Measurements from ENCODE around the gene APOD.
"Not testable (repeated sequence)": the region's sequence is repeated elsewhere in the genome, so short reads cannot be mapped to it uniquely, and the experiment has no call there.

The APOD gene

DNA sequence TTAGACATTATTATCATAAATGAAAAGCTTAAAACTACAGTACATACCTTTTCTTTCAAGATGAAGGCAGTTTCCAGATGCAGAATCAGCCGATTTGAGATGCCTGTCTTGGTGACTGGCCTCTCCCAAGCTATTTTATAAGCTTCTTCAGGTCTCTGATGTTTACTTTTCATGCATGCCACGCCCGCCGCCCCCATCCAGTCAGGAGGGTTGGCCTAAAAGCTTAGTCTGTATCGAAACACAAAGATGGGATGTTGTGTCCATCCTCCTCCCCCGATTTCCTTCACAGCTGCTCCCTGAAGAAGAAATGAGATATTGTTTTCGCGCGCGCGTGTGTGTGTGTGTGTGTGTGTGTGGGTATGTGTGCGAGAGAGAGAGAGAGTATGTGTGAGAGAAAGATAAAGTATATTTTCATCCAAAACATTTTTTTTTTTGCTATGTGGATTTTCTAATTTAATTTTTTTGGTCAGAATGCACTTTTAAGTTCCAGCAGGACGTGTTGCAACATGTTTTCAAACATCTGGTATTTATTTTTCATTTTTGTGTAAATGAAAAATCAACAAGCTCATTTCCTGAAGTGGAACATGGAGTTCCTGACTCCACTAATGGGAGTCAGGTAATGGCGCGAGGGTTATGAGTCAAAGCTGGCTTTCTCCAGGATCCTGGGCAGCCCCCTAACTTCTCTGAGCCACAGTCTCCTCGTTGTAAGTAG, at the start of gene APOD:
Gene APOD (minus strand): TSS at position 110 of the 712 bp plus-strand sequence. CDS start 4,479 bp downstream, outside the sequence.
- DNase-seq, result no peak

DNA sequence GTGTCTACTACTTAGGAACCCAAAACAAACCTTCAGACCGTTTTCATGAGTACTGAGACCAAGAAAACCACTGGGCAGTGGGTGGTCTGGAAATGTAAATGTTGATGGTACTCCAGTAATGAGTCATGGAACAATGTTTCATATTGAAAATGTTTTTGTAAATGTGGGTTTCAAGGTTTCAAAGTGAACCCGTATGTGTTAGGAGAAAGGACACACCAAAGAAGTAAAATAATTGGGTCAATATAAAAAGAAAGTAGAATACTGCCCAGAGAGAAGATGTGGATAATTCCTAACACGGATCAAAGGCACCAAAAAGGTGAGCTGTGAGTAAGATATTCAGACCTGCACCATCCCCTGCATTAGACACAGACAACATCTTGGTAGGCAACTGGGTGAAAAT, 49.6 kb upstream of the APOD start:
- DNase-seq, result not testable (repeated sequence)

- DNase-seq, result not testable (repeated sequence)
These were observed 48.9 kb upstream of the APOD start for GRCh38 chr3:195632501-195633185.

- DNase-seq, result not testable (repeated sequence)
These were observed 48.3 kb upstream of the APOD start for GRCh38 chr3:195632046-195632445.

DNA sequence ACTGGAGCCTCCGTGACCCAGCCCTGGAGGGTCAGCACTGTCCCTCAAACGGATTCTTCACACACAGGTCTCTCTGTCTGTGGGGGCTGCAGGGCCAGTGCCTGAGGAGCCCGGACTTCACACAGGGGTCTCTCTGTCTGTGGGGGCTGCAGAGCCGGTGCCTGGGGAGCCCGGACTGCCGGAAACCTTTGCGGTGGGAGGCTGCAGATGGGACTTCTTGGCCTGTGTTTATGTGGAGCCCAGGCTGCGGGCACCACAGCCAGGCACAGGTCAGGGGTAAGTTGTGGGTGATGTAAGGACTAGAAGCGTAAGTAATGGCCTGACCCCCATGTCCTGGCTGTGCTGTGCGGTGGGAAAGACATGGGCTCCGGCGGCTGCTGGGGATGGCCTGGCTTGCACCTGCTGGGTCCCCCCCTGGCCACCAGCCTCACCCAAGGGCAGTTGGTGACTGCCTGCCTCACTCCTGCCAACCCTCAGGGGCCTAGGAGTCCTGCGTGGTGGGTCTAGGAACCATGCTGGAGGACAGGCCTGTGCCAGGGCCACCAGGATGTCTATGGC, 47.3 kb upstream of the APOD start:
- not testable (repeated sequence) for DNase-seq

DNA sequence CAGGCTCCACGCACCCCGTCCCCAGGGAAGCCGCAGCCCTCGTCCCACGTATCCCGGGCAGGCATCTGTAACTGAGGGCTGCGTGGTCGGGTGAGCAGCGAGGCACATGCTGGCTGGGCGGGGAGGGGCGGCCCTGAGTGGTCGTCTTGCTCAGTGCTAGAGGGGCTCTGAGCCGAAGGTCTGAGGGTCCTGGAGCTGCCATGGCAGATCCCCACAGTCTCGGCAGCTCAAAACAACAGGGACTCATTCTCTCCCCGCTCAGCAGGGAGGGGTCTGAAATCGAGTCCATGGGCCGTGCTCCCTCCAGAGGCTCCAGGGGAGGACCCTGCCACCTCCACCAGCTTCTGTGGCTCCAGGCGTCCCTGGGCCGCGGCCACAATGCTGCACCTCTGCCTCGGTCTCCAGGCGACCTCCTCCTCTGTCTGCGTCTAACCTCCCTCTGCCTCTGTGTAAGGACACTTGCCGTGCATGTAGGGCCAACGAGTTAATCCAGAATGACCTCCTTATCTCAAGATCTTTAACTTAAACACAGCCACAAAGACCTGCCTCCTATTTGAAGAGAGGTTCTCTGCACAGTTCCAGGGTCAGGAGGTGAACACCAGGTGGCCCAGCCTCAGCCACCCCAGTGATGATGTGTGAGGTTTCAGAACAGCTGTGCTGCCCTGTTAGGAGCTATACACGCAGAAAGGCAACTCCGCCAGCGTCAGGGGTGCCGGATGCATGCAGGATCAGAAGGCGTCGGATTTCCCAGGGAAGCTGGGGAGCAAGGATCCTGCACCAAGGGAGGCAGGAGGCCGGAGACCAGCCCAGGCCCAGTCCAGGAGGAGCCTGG, 46.6 kb upstream of the APOD start:
- not testable (repeated sequence) for DNase-seq

GRCh38 chr3:195629682-195630081, 45.9 kb upstream of the APOD start:
- DNase-seq, result not testable (repeated sequence)

- not testable (repeated sequence) for DNase-seq
These were observed 44.7 kb upstream of the APOD start for GRCh38 chr3:195628386-195628920.

GRCh38 chr3:195627515-195628385, 44.0 kb upstream of the APOD start:
- not testable (repeated sequence) for DNase-seq

DNA sequence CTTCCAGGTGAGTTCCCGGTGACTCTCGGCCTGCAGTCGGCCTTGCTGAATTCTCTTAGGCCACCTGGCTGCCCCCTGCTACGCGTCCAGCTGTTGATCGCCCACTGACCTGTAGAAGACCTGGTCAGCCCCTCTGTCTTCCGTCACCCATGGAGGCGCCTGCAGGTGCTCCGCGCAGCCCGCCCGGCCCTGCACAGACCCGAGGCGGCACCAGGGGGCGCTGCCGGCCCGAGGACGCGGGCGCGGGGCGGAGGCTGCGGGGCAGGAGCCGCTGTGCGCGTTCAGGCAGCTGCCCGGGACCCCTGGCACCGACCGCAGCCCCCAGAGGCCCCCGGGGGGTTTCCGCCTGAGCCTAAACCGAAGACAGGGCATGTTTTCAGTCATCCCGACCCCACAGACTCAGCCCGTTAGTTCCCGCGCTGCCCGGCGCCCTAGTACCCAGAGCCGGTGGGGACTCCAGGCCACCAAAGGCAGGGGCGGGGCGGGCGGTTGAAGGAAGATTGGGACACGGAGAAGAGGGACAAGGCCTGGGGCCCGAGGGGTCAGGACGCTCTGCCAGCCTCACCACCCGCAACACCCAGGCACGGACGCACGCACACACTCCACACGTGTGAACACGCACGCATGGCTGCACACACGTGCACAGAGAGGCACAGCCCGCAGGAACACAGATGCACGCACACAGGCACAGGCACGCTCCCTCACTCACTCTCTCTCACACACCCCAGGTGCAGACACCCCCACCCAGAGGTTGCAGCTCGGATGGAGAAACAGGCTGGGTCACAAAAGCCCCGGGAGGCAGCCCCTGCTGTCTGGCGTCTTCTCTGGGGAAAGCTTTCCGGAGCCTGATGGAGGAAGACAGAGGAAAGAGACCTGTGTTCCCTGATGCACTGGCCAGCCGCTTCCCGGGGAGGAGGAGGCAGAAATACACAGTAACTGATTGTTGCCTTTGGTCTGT, 41.1 kb upstream of the APOD start:
- DNase-seq, result not testable (repeated sequence)

DNA sequence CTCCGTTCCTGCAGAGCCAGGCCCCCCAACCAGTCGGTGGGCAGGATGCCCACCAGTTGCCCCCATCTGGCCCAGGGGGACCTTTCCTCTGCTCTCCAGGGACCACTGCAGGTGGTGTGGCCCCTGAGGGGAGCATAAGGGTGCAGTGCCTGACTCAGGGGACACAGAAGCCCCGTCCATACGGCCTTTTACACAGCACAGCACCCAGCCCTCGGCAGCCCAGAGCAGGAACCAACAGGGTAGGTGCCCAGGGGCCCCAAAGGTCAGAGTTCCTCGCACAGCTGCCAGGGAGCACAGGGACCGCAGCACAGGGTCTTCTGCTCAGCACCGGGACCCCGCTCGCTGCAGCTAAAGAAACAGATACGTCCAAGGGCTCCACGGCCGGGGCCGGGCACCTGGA, 40.4 kb upstream of the APOD start:
- DNase-seq, result not testable (repeated sequence)

DNA sequence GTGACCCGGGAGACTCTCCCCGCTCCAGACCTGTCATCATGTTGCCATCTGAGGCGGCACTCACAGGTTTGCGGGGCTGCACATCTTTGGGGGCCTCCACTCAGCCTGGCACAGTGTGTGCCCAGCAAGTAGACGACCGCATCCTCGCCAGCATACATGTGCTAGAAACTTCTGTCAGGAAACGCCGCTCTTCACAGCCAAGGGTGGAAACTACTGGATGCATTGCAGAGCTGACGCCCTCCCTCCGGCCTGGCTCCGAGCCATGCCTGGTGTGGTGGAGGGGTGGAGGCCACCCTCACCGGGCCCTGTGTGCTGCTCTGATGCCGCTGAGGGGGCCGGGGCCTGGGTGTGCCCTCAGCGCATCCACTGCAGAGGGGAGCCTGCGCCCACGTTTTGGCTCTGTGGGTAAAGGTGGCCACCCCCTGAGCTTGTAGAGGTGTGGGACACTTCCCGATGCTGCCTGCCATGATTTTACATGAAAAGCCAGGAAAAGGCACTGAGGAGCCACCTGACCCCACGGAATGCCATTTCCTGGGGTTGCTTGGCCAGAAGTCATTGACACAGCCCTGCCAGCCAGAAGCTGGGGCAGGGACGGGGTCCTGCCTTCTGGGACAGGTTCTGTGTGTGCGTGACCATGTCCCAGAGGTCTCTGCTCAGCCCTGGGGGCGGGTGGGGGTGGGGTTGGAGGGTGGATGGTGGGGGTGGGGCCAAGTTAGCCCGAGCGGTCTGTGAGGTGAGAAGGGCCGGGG, 39.7 kb upstream of the APOD start:
- DNase-seq, result not testable (repeated sequence)

DNA sequence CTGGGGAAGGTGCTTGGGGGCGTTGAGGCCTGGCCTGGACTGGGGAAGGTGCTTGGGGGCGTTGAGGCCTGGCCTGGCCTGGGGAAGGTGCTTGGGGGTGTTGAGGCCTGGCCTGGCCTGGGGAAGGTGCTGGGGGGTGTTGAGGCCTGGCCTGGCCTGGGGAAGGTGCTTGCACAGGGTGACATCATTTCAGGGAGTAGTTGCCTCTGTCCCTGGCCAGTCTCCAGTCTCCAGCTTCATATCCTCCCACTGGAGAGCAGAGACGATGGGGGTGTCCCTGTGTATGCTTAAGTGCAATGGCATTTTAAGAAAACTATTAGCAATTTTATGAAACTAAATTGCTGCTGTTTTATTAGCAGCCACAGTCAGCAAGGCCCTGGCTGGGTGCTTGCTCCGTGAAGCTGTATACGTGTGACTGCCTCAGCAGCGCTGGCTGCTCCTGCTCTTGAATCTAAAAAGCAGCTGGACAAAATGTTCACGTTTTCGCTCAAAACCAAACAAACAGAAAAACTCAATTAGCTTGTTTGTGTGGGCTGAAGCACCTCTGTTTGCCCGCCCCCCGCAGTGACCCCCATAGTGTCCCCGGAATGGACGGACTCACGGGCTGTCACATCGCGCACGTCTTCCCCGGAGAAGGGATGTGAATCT, 38.9 kb upstream of the APOD start:
- not testable (repeated sequence) for DNase-seq

GRCh38 chr3:195622012-195622411, 38.3 kb upstream of the APOD start:
- DNase-seq, result not testable (repeated sequence)

DNA sequence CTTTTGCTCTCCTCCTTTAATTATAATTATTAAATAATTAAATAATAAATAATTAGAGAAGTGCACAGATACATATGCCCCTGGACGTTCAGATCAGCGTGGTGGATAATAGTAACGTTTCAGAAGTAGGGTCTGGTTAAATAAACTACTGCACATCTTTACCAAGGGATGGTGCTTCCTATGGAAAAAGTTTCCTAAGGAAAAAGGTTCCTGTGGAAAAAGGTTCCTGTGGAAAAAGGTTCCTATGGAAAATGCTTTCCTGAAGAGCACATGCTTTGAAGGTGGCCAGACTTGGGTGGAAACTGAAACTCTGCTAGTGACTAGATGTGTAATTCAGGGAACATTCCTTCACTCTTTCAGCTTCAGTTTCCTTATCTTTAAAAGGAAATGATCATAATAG, 37.4 kb upstream of the APOD start:
- DNase-seq, result not testable (repeated sequence)

DNA sequence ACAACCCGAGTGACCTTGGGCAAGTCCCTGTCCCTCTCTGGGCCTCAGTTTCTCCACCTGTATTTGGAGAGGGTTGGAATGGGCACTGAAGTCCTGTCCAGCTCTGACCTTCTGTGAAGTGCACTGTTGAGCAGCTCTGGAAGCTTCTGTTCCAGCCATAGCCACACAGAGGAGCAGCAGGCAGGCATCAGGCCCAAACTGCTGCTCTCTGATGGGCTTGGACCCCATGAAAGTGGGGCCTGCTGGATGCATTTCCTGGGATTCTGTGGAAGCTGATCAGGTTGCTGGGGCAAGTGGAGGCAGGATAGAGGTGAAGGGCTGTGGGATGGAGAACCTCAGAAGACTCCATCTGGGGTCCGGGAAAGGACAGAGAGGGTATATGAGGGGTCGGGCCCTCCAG, 36.7 kb upstream of the APOD start:
- not testable (repeated sequence) for DNase-seq

DNA sequence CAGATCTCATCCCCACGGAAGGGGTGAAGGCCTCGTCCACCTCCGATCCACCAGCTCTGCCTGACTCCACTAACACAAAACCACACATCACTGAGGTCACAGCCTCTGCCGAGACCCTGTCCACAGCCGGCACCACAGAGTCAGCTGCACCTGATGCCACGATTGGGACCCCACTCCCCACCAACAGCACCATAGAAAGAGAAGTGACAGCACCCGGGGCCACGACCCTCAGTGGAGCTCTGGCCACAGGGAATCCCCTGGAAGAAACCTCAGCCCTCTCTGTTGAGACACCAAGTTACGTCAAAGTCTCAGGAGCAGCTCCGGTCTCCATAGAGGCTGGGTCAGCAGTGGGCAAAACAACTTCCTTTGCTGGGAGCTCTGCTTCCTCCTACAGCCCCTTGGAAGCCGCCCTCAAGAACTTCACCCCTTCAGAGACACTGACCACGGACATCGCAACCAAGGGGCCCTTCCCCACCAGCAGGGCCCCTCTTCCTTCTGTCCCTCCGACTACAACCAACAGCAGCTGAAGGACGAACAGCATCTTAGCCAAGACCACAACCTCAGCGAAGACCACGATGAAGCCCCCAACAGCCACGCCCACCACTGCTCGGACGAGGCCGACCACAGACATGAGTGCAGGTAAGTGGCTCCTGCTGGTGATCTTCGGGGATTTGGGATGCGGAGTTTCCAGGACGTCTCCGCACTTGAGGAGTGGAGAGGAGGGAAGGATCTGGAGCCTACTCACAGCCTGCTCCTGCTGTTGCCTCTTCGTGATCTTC, 36.0 kb upstream of the APOD start:
- DNase-seq, result not testable (repeated sequence)
